DMS153 treated with DMSO at 0.1 percent for 48 hours (cell line): Measurements from ENCODE around the gene CDK9.
A peak's percentile ranks its signal among the peaks of the same experiment; 100 is the strongest.
"Not testable (repeated sequence)": the region's sequence is repeated elsewhere in the genome, so short reads cannot be mapped to it uniquely, and the experiment has no call there.

Source experiments
- DNase-seq: peaks from one replicate; lab custom pipeline; 2025; ENCODE audit not compliant: unreplicated experiment; lab: John Stamatoyannopoulos, UW

The CDK9 gene

GRCh38 chr9:127818574-127818973, 32.7 kb downstream of the CDK9 start:
- no peak for DNase-seq

GRCh38 chr9:127822108-127822507, 36.3 kb downstream of the CDK9 start:
- DNase-seq, result no peak

DNA sequence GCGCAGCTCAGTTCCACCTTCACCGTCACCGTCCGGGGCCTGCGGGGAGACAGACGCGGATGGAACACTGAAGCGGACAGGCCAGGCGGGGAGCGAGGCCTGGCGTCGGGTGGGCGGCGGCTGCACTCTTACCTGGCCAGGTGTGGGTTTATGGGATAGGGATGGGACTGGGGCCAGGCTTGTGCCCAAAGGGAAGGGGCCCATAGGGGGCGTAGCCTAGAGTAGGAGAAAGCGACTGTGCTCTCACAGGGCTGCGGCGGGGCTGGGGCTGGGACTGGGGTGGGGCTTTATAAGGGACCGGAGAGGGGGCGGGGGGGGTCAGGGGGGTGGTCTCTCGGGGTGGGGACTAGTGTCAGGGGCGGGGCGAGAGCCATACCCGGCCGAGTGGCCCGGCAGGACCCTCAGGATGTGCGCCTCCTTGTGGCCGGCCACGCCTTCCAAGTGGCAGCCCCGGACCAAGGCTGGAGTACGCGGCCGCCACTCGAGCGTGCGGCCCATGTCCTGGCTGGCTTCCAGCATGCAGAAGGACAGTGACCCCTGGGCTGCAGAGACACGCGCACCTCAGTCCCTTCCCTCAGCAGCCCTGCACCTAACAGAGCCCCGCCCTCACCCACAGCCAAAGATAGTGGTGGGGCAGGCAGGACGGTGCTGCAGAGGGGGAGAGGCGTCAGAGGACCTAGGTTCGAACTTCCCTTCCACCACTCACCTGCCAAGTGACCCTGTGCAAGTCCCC, 39.7 kb downstream of the CDK9 start:
- DNase-seq, result no peak

DNA sequence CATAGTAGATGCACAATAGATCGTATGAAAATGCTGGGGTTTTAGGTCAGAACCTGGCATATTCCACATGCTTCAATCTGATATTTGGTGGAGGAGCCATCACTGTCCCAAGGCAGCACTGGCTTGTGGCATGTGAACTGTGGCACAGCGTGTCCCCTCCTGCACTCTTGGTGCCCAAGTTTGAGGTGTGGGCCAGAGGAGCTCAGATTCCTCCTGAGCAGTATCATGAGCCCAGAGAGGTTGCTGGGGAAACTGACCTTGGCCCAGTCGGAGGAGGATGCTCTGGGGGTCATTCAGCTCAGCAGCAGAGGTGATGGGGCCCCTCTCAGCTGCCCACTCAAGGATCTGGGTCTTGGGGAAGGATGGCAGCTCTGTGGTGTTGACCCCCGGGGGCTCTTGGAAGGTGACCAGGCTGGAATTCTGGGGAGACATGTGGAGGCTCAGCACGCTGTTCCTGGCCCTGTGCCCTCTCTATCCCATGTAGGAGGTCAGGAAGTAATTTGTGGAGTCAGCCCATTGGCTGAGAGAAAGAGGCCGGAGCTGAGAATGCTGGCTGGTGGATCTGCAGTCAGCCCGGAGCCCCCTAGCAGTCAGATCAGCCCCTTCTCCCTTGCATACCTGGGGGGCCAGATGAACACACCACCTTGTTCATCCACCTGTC, 40.5 kb downstream of the CDK9 start:
- no peak for DNase-seq

DNA sequence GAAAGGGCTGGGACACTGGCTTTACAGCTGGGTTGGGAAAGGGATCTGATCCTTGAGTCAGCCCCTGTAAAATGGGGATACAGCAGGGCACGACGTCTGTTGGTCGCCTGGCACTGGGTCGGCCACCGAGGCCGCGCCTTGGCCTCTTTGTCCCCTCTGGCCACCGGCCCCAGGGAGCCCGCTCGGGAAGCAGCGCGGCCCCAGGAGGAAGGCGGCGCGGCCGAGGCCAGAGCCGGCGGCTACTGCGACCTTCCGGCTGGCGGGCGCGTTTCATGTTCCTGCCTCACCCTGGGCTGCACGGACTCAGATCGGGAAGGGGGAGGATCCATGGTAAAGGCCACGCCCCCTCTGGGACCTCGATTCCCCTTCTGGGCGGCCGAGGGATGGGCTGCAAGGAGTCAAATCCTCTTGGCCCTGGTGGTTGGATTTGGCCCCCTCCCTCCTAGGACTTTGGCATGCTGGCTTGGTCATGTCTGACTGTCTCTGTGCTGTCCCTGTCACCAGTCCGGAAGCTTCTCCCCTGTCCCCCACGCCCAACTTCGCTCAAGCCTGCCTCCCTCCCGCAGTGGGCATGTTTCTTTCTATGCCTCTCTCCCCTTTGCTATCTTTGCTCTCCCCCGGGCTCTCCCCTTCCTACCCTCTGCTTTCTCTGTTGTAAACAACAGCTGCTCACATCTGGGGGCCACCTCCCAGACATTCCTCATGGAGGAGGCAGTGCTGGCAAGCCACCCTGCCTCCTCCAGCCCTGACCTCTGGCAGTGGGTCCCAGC, 42.6 kb downstream of the CDK9 start:
- peak; percentile 12 for DNase-seq

DNA sequence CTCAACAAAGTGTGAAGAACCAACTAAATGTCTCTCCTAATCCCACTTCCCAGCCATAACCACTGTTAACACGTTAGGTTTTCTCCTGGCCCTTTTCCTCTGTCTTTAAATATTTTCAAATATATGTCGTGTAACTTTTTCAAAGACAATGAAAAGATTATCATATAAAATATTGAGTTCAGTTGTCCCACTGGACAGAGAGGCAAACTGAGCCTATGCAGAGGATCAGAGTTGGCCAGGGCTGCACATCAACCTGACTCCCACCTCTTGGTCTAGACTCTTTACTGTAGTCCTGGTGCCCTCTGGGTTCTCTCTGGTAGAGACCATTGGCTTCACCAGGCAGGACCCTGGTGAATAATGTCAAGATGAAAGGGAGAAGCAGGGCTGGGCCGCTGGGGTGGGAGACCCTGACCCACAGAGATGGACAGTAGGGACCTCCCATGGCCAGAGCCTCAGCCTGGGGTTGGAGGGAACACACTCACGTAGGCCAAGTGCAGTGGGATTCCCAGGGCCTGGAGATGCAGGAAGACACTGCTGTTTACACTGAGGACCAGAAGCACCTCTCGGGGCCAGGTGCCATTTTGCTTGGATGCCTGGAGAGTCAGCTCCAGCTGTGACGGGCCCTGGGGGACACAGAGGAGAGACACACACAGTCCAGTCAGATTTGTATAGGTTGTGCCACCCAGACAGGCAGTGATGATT, 43.5 kb downstream of the CDK9 start:
- DNase-seq, result no peak

DNA sequence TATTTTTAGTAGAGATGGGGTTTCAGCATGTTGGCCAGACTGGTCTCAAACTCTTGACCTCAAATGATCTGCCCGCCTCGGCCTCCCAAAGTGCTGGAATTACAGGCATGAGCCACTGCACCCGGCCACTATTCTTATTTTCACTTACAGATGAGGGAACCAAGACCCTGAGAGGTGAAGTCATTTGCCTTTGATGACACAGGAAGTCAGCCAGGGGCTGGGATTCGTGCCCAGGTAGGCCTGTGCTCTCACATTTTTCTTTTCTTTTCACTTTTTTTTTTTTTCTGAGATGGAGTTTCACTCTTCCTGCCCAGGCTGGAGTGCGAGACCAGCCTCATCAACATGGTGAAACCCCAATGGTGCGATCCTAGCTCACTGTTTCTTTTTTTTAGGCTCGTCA, 46.4 kb downstream of the CDK9 start:
- no peak for DNase-seq

- no peak for DNase-seq
Observed at GRCh38 chr9:127833555-127833954, 47.7 kb downstream of the CDK9 start.

DNA sequence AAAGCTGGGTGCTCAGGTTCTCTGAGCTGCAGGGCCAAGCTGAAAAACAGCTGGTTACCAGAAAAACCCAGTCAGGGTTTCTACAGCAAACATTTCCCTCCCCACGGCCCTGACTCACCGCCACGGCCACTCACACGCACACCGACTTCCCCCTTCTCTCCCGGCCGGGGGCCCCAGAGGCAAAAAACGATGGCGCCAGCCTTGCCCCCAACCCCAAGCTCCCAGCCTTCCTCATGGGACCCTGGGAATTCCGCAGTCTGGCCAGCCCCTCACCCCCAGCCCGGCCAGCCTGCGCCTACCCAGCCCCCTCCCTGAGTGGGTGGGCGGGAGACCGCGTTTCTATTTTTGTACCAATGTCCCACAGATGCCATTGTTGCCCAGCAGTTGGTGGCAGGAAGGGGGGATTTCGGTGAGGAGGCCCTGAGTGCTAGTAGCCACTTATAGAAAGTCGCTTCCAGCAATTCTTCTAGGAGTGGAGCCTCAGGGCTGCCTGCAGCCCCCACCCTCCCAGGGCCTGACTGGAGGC, 50.2 kb downstream of the CDK9 start:
- DNase-seq, result no peak

GRCh38 chr9:127836561-127836960, 50.7 kb downstream of the CDK9 start:
- DNase-seq, result not testable (repeated sequence)

GRCh38 chr9:127837346-127837745, 51.5 kb downstream of the CDK9 start:
- DNase-seq, result no peak

DNA sequence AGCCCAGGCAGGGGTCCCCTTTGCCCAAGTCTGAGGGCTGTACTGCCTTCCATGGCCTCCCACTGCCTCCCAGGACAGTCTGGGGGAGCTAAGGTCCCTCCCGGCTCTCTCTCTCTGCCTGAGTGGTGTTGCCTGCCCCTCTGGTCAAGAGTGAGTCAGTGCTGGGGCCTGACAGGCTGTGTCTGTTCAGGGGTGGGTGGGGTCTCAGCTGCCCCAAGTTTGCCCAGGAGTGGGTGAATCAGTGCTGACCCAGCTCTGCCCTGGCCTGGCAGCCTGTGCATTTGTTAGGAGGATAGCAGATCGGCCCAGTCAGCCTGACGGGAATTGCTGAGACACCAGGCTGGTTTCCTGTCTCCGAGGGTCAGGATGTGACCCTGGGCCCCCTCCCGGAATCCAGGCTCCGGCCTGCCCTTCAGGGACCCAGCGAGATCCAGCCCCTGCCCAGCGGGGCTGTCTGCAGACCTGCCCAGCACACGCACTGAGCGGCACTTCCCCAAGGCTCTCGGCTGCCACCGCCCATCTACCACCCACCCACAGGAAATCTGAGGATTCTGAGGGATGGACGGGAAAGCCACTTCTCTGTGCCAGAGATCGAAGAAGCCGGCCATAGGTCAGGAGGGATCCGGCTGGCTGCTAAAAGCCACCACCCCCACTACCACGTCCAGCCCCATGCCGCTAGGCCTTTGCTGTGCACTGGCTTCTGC, 52.7 kb downstream of the CDK9 start:
- no peak for DNase-seq
